HL-60/S4 treated with phorbol 12-myristate 13-acetate at 8.2 ng/mL for 4 days and 3 days (cell line): ENCODE measurements around the gene NPTN.
"Not testable (repeated sequence)": the region's sequence is repeated elsewhere in the genome, so short reads cannot be mapped to it uniquely, and the experiment has no call there.

Experiments
- in situ Hi-C: fragments of 300-500 bp; cut with MboI; formaldehyde crosslinking; loops from 2 replicates; pipeline ENCODE4 v1.15.0; 2022; ENCODE audit warnings: low sequenced_read_pairs

The NPTN gene

DNA sequence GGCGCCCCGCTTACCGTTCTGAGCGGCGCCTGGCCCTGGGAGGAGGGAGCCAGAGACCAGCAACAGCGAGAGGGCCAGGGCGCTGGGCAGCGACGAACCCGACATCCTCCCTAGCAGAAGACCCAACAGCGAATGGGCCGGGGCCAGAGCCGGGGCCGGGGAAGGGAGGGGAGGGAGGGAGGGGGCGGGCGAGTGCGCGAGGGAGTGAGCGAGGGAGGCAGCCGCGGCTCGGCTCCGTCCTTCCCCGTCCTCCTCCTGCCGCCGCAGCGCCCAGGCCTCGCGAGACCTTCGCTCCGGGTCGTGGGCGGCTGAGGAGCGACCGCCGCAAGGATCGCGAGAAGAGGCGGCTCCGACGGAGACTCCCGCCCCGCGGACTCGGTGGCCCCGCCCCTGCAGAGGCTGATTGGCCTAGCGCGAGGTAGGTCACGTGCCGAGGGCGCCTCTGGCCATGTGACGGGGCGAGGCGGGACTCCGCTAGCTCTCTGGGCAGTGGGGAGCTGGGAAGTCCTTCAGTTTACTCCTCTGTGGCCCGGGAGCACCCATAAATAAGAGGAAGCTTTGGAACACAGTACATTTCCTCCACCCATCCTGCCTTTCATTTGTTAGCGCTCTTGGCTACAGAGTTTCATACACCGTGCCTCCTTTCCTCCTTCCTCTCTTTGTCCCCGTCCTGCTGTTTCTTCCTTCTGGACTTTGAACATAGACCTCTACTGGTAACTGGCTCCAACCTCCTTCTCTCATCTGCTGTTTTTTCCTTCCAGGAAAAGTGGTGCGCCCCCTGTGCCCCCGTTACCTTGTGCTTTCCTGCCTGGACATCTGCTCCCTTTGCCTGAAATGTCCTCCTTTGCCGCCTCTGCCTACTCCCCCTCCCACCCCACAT lies at the start of gene NPTN:
Gene NPTN (minus strand): TSS at position 279 of the 880 bp plus-strand sequence. CDS start 174 bp downstream, at position 105.
- in situ Hi-C loops, result no loop called here

DNA sequence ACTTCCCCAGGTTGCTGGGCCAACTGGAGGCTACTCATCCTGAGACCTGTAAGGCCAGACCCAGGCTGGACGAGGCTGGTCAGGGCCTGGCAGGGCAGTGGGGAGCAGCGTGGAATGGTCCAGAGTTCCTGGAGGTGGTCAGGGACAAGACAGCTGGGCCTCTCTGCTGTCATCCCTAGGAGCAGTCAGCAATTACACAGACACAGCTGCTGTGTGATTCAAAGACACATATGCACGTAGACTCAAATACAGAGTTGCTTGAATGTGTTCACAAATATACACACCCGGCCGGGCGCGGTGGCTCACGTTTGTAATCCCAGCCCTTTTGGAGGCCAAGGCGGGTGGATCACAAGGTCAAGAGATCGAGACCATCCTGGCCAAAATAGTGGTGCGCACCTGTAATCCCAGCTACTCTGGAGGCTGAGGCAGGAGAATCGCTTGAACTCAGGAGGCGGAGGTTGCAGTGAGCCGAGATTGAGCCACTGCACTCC lies 49.5 kb upstream of the NPTN start:
- in situ Hi-C loops, result no loop called here

DNA sequence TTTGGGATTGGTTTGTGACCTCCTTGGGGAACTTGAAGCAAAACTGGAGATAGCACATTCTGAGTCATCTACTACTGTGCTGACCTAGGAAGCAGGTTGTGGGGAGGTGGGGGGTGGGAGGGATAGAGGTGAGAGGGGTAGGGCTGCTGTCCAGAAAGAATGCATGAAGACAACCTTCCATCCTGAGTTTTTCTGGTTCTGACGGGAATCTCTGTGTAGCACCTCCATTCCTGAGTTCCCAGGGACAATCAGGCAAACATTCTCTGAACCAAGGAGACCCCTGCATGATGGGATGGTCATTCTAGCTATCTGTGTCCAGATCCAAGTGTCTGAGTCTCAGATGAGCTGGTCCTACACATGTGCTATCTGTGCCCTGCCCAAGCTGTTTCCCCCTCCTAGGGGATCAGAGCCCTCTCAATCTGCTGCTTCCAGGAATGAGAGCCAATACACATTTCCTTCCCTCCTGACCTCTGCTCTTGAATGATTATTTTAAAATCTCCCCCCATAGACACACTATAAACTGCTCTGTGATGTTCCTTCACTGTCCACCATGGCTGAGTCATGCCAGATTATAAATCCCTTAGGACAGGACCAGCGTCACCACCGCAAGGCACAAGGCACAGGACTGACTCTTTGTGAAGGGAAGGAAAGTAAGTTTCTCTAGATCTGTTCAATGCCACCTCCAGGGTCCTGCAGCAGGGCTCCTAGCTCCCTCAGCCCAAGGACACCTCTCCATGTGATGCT lies 48.8 kb upstream of the NPTN start:
- in situ Hi-C loops, result no loop called here

DNA sequence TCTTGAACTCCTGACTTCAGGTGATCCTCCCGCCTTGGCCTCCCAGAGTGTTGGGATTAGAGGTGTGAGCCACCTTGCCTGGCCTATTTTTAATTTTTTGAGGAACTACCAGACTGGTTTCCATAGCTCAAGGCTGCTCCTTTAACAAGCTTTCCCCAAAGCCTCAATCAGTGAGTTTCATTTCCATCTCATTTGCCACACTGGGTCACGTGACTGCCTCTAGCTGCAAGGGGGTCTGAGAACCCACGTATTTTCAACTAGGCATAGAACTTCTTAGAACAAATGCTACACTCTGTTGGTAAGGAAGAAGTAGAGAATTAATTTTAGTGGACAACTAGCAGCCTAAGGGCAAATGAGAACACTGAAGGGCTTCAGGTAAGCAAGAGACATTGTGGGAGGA lies 47.9 kb upstream of the NPTN start:
- in situ Hi-C loops, result no loop called here

DNA sequence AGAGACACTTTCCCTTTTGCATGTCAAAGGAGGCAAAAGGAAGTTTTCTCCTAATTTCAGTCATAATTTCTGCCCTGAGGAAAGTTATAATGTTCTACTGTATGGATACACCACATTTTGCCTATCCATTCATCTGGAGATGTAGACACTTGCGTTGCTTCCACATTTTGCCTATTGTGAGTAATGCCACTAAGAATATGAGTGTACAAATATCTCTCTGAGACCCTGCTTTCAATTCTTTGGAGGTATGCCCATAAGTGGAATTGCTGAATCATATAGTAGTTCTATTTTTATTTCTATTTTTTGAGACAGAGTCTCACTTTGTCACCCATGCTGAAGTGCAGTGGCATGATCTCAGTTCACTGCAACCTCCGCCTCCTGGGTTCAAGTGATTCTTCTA lies 47.4 kb upstream of the NPTN start:
- in situ Hi-C loops, result no loop called here

DNA sequence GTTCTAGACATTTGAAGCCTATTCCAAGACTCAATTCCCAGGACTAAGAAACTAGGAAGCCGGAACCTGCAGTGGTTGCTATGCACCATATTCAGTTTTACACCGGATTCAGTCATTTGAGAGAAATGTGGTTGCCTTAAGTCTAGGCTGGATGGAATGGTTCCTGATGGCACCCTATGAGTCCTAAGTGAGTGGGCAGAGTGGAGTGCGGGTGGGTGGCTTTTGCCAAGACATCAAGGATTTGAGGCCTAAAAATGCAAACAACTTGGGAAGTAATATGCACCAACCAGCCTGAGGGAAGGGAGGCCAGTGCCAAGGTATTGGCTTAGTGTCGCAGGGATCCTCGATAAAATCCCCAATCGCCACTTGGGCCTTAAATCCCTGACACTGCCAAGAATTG lies 46.8 kb upstream of the NPTN start:
- in situ Hi-C loops, result no loop called here

DNA sequence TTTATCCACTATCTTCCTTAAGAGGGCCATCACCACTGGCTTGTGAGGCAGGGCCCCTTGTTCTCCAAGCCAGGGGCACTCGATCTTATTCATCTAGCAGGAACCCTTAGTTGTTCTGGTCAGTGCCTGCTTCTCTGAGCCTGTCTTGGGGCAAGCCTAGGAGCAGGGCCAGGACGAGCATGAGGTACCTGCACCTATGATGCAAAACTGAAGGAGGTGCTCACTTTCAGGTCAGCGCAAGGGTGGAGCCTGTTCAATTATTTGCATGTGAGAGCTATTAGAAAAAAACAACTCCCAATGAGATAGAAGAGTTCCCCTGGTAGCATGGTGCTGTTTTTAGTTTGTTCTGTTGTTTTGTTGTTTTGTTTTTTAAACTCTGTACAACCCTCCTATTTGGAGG lies 46.0 kb upstream of the NPTN start:
- in situ Hi-C loops, result no loop called here

DNA sequence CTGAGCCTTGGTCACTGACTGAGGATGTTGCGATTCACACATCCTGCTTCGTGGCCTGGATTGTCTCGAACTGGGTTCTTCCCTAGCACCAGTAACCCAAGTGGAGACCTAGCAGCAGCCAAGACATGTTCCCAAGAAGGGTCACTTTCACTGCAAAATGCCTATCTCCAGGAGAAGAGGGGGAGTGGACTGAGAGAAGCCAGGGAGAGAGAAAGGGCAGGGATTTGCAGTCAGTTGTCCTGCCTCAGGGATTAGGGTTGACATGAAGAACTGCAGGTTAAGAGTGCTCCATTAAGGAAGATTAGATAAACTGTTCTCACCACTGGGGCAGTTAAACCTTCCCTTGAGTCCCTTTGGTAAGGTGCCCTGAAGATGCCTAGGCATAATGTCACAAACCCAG lies 45.3 kb upstream of the NPTN start:
- in situ Hi-C loops, result no loop called here

DNA sequence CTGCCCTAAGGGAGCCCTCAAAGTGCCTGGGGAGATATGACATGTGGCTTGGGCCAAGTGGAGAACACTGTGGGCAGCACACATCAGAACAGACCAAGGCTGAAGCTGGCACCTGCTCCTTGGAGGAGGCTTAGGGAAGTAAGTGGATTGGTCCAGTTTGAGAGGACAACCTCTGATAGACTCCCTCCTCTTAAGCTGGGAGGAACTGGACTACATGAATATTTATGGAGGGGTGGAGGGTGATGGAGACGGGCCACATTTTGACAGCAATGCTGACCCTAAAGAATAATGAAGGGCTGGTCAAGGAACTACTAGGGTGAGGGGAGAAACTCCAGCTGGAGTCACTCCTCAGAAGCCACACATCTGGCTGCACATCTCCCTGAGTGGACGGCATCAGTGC lies 44.5 kb upstream of the NPTN start:
- in situ Hi-C loops, result no loop called here

DNA sequence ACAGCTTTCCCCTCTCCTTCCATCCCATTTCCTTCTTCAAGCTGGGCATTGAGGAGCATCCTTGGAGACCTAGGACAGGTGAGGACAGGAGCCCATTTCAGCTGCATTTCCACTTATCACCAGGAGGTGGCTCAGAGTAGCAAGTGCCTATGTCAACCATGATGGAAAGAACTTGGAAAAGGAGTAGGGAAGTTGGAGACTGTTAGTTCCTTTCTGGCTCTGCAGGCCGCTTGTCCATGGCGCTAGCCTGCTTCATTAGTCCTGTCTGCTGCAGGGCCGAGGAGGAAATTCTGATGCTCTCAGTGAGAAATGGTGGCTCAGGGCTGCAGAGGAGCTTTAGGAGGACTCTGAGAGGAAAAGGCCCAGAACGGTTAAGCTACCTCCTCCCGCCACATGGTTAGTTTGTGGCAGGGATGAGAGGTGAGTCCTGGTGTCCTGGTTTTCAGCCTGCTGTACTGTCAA lies 44.0 kb upstream of the NPTN start:
- in situ Hi-C loops, result no loop called here

DNA sequence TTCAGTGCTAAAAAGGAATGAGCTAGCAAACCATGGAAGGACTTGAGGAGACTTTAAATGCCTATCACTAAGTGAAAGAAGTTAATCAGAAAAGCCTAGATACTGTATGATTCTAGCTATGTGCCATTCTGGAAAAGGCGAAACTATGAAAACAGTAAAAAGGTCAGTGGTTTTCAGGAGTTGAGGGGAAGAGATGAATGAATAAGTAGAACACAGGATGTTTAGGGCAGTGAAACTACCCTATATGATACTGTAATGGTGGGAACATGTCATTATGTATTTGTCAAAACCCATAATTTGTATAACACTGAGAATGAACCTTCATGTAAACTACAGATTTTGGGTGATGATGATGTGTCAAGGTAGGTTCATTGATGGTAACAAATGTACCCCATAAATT lies 41.4 kb upstream of the NPTN start:
- in situ Hi-C loops, result no loop called here

DNA sequence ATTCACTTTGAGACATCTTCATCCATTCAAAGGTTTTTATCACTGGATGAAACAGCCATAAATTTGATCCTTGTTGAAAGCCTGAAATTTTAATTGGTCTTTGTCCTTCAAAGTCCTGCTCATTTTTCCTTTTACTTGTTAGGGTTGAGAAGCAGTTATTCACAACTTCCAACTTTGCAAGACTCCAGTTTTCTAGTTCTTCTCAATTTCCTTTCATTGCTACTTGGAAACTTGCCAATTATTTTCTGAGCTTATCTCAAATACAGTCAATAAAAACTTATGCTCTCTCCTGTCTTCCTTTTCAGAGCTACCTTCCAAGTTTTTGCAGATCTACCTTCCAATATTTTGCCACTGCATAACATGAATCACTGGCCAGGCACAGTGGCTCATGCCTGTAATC lies 27.3 kb upstream of the NPTN start:
- in situ Hi-C loops, result no loop called here

DNA sequence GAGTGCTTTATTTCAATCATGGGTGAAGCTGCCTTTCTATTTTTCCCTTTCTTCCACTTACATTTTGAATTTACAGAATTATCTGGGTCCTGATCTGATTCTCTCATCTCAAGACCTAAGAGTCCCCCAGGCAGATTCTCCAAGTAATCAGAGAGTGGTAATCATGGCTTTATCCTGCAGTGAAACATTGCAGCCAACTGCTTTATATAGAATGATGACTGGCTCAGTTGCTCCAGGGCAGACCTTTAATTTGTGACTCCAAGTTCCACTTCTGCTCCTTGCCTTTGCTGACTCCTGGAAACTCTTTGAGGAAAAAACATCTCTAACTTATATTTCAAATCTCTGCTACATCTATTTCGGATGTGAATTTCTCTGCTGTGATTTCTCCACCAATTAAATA lies 25.5 kb upstream of the NPTN start:
- in situ Hi-C loops, result no loop called here

DNA sequence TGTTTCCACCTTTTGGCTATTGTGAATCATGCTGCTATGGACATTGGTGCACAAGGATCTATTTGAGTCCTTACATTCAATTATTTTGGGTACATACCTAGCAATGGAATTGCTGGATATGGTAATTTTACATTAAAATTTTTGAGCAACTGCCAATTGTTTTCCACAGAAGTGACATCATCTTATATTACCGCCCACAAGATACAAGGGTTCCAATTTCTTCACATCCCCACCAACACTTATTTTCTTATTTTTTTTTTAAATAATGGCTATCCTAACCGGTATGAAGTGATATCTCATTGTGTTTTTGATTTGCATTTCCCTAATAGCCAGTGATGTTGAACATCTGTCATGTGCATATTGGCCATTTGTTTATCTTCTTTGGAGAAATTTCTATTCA lies 22.5 kb upstream of the NPTN start:
- in situ Hi-C loops, result no loop called here

DNA sequence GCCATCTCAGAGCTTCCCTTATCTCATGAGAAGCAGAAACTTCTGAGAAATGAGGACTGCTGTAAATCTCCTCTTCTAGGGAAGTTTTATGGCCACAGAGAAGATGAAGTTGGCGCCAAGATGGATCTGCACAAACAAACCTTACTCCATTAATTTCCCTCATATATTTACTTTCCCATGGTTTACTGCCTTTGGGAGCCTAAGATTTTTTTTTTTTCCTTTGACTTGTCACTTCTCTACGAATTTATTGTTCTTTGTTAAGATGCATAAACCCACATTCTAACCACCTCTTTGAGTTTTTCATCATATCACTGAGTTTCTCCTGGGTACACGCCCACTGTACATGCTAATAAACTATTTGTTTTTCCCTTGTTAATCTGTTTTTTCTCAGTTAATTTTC lies 21.5 kb upstream of the NPTN start:
- in situ Hi-C loops, result no loop called here

DNA sequence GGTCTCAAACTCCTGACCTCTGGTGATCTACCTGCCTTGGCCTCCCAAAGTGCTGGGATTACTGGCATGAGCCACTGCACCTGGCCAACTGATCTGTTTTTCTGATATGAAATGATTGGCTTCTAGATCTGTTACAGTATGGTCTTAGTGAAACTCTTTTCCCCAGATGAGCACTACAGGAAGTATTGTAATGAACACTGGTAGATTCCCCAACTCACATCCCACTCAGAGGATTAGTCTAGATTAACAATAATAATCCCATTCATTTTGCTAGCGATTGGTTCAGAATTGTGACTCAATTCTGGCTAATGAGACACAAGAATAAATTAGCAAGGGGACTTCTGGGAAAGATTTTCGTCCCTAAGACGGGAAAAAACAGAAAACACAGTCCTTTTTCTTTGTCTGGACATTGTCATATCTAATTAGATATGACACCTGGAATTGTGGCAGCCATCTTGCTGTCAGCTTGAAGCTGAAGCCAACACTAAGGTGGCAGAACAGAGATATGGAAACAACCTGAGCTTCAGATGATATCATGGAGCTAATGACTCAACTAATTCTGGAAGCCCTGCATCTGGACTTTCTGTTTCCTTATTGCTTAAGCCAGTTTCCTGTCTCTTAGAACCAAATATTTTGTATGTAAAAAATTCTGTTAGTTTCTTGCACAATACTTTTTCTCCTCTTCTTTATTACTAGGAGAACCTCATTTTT lies 17.4 kb upstream of the NPTN start:
- in situ Hi-C loops, result no loop called here

DNA sequence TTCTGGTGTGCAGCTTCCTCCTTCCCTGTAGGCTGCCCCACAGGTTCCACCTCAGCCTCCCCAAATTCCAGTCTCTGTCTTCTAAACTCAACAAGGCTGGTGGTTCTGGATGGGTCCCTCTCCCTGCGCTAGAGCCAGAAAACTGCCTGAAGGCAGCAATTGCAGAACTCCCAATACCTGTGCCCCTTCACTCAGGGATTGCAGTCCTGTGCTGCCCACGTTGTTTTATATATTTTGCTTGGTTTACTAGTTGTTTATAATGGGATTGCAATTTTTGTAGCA lies 14.8 kb upstream of the NPTN start:
- in situ Hi-C loops, result no loop called here

DNA sequence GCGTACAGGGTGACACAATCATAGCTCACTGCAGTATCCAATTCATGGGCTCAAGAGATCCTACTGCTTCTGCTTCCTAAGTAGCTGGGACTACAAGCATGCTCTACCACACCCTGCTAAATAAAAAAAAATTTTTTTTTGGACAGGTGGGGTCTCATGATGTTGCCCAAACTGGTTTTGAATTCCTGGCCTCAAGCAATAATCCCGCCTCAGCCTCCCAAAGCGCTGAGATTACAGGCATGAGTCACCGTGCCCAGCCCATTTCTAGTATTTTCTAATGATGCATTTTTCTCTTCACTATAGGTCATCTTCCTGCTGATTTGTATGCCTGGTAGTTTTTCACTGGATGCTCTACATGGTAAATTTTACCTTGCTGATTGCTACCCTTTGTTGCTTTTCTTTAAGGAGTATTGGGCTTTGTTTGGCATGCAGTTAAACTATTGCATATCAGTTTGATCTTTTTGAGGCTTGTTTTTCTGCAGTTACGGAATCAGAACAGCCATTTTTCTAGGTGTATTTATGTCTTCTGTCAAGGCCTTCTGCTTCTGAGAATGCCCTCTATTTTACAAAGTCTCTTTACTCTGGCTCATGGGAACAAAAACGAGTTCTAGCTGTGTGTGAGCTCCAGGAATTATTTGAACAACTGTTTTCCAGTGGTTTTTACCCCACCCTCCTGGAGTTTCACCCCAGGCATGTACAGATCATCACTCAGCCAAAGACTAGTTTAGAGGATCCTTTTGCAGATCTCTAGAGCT lies 14.2 kb upstream of the NPTN start:
- in situ Hi-C loops, result no loop called here

DNA sequence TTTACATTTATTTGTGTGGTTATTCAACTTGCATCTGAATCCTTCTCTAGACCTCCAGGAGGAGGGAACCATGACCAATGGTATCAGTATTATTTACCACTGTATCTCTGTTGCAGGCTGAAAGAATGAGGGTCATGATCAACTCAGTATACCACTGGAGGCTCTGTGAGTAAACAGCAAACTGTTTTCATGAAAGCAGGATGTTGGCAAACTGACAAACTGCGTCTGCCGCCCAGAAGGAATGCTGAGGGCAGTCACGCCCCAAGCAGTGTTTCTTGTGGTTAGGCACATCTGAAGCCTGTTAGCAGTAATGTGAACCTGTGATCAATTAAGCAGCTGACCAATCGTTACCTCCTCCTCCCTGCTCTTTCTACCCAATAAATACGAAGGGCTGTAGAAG lies 6.3 kb upstream of the NPTN start:
- in situ Hi-C loops, result not testable (repeated sequence)

DNA sequence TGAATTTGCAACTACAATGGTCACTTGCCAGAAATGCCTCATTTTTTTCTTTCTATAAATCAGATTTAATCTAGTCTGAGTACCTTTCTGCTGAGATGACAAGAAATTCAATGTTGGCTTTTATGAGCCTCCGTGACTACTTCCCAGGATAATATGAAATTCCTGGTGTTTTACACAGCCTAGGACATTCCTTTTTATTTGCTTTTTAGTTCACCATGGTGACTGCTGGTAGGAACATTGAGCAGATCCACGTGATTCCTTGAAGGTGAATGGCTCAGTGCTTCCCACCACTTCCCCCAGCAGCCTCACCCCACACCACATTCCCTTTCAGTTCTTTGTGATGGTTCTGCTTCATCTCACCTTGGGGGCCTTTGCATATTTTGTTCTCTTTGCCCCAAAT lies 4.3 kb upstream of the NPTN start:
- in situ Hi-C loops, result no loop called here

DNA sequence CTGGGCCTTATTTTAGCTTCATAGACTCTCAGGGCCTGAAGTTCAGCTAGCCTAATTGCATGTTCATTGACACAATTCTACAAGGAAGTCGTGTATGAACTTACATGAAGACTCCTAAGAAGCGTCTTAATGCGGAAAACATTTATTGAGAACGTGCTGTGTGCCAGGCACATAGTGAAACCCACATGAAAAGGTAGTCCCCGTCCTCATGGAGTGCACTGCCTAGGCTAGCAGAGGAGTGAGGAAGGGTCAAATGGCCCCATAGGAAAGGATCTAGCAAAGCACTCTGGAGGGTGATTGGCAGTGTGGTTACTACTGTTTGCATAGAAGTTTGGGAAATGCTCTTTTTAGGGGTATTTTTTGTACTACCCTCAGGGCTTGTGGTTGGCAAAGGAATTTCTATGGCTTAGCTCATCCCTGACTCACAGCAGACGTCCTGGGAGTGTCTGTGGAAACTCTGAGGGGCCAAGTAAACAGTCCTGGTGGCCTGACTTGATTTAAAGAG lies 854 bp upstream of the NPTN start:
- in situ Hi-C loops, result no loop called here
